ENCODE measurements around the gene ENPEP.
"Not testable (repeated sequence)": the region's sequence is repeated elsewhere in the genome, so short reads cannot be mapped to it uniquely, and the experiment has no call there.

ENPEP gene

GRCh38 chr4:110485452-110485851, 9.5 kb downstream of the ENPEP start:
- no peak for DNase-seq (ENCODE audit: low read depth)

DNA sequence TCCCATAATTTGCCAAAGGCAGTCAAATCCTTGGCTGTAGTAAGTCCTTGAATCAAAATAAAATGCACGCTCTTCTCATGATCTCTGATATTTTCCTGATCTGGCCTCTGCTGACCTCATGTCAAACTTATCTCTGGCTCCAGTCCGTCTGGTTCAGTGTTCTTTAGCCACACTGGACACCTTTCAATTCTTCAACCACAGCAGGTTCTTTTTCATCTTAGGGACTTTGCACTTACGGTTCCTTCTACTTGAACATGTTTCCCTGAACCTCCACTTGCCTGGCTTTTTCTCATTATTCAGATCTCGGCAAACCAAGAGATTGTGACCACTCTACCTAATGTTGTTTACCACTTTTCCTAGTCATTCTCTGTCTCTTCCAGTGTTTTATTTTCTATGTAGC, 10.3 kb downstream of the ENPEP start:
- DNase-seq (ENCODE audit: low read depth) = no peak

GRCh38 chr4:110486850-110487249, 10.9 kb downstream of the ENPEP start:
- not testable (repeated sequence) for DNase-seq (ENCODE audit: low read depth)

GRCh38 chr4:110487873-110488272, 11.9 kb downstream of the ENPEP start:
- peak; percentile 4 for DNase-seq (ENCODE audit: low read depth)

- DNase-seq (ENCODE audit: low read depth) = no peak
Observed at GRCh38 chr4:110489901-110490508, 14.1 kb downstream of the ENPEP start.

DNA sequence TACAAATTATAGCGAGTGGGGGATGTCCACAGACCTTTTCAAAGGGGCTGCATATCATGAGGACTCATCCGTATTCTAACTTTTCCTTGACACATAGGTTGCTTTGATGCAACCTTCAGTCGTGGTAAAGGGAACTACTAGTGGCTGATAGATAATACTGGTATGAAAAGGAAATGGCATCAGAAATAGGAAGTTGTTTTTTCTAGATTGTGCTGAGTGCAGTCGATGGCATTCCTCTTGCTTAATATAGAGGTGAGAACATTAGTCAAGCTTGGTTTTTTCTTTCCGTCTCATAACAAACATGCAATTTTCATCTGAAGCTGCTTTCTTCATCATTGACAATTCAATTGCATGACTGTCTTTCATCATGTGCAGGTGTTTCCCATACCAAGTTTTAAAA, 16.6 kb downstream of the ENPEP start:
- no peak for DNase-seq (ENCODE audit: low read depth)

- no peak for DNase-seq (ENCODE audit: low read depth)
Observed at GRCh38 chr4:110493520-110493919, 17.6 kb downstream of the ENPEP start.

DNA sequence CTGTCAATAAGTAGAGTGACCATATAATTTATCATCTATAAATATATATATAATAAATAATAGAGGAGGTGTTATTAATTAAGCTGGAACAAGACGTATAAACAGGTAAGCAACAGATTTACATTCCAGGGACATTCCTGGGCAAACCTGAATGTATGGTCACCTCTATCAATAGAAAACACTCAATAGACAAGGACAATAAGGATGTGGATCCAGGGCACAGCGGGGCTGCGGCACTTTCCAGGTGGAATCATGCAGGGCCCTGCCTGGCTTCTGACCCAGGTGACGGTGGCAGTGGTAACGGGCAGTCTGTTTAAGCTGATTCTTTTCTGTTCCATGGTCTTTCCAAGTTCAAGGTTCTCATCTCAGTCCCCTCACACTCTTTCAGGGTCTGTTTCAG, 22.5 kb downstream of the ENPEP start:
- no peak for DNase-seq (ENCODE audit: low read depth)

- DNase-seq (ENCODE audit: low read depth) = no peak
Observed at GRCh38 chr4:110499126-110499525, 23.2 kb downstream of the ENPEP start.

- DNase-seq (ENCODE audit: low read depth) = peak; percentile 42
Observed at GRCh38 chr4:110501826-110502225, 25.9 kb downstream of the ENPEP start.

DNA sequence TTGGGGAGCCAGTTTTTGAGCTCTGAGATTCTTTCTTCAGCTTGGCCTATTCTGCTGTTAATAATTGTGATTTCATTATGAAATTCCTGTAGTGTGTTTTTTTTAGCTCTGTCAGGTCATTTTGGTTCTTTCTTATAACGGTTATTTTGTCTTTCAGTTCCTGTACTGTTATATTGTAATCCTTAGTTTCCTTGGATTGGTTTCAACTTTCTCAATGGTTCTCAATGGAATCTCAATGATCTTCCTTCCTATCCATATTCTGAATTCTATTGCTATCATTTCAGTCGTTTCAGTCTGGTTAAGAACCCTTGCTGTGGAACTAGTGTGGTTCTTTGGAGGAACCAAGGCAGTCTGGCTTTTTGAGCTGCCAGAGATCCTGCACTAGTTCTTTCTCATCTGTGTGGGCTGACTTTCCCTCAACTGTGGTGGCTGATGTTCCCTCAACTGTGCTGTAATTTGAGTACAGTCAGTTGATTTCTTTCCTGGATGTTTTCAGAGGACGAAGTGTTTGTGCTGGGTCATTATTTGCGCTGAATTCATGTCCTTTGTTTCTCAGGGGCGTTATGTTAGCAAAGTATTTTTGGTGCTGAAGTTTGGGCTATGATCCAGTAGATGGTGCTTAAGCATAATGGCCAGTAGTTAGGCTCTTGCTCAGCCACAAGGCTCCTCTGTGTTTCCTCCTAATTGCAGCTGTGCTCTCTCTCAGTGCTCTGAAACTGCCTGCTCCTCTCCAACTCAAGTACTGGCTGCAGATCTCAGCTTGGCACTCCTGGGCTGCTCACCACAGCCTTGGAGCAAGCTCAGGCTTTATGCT, 27.5 kb downstream of the ENPEP start:
- DNase-seq (ENCODE audit: low read depth) = peak; percentile 30

DNA sequence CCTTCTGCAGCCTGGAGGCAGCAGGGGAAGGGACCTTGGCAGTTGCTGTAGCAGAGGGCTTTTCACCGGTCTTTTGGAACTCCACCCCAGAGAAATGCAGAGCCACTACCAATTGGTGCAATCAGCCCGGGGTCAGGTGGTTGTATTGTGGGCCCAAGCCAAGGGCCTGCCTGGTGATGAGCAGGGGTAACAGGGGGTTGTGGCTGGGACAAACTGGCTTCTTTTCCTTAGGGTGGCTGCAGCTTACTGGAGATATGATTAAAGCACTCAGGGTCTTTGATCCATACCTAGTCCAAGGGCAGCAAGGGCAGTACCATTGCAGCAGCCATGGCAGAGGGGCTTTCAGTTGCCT, 28.1 kb downstream of the ENPEP start:
- no peak for DNase-seq (ENCODE audit: low read depth)

- no peak for DNase-seq (ENCODE audit: low read depth)
Observed at GRCh38 chr4:110505440-110505839, 29.5 kb downstream of the ENPEP start.

- DNase-seq (ENCODE audit: low read depth) = peak; percentile 49
Observed at GRCh38 chr4:110508827-110509710, 33.1 kb downstream of the ENPEP start.

DNA sequence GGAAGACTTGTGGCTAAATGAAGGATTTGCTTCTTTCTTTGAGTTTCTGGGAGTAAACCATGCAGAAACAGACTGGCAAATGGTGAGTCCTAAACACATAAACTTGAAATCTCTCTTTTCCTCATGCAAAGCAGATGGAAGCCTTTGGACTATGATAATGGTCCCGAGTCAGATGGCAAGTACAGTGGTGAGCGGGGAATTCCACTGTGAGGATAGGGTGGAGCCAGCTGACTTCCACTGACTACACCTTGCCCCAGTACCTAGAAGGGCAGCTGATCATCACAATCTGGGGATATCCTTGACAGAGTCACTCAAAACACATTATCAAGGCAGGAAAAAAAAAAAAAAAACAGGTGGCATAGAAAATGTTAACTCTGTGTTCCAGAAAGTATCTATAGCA, 34.3 kb downstream of the ENPEP start:
- no peak for DNase-seq (ENCODE audit: low read depth)

- DNase-seq (ENCODE audit: low read depth) = peak; percentile 65
Observed at GRCh38 chr4:110510955-110511544, 35.1 kb downstream of the ENPEP start.

- no peak for DNase-seq (ENCODE audit: low read depth)
Observed at GRCh38 chr4:110512901-110513300, 36.9 kb downstream of the ENPEP start.

DNA sequence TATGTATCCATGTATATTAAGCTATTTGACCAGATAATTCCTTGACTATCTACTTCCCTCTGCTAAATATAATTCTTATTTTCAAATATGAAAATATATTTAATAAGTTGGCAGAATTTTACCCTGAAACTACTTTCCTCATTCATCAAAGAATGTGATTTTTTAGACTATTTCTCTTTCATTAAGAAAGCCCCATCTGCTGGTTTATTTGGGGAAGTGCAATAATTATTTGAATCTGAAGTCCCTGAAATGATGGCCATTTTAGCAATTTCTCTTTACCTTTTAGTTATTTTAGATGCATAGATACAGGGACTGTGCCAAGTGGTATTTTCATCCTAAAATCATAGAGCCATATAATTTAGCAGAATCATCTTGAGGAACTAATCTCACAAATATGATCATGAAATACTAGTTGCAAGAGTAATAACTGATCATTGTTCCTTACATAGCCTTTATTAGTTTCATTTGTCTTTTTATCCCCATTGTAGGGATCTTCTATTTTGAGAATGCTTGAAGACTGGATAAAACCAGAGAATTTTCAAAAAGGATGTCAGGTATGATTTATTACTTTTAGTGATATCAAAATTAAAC, 39.0 kb downstream of the ENPEP start:
- peak; percentile 35 for DNase-seq (ENCODE audit: low read depth)

GRCh38 chr4:110515676-110516075, 39.7 kb downstream of the ENPEP start:
- DNase-seq (ENCODE audit: low read depth) = no peak

DNA sequence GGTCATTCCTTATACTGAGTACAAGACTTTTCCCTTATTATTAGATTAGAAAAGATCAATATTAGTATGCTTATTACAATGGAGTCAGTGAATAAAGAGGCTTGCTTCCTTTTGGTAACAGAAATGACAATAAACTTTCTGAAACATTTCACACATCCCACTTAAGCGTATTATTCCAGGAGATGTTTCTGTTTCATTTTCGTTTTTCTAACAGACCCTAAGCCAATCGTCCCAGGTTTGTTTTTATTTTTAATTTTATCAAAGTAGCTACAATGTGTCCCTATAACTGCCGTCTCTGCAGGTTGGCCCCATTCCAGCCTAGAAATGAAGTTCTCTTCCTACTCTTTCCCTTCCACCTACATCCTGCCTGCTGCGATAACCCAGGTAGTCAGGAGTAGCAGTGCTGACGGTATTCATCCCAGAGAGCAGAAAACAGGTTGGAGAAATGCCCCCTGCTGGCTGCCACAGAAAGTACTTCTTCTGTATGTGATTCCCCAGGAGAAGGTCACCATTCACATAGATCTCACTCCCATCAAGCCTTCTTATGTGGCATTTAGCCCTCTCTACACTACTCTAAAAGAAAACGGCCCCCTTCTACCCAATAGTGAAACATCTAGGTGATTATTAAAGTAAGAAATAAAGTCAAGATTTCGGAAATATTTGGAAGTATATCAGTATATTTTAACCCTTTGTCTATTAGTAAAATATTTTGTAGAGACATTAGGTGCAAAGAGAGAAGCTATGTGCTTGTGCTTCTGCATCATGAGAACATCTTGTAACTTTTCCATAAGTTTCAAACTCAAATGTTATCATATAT, 40.4 kb downstream of the ENPEP start:
- DNase-seq (ENCODE audit: low read depth) = peak; percentile 73

- DNase-seq (ENCODE audit: low read depth) = no peak
Observed at GRCh38 chr4:110518889-110519490, 43.0 kb downstream of the ENPEP start.
